Fibroblast of peridontal ligament (primary cell): Measurements from ENCODE around the gene SMYD3.
A peak's percentile ranks its signal among the peaks of the same experiment; 100 is the strongest.

Experiments used
- DNase-seq: peaks from one replicate; pipeline ENCODE4 v3.0.0-alpha.2; 2010; ENCODE audit errors: extremely low read depth

Gene SMYD3

DNA sequence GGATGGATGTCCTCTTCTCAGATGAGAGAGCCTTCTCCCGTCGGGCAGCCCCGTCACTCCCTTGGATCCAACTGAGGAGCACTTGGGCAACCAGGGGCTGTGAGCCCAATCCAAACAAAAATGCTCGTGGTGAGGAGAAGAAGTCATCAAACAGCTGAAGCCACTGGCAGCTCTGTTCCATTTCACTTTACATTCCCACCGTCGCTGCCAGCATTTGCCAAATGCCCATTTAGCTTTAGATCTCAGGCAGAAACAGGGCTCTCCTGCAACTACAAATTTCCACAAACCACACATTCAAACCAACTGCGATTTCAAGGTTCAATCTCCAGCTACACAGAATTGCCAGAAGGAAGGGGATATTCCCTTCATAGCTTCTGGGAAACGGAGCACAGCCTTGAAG is 634.6 kb downstream of the SMYD3 start:
- peak; percentile 56 for DNase-seq

DNA sequence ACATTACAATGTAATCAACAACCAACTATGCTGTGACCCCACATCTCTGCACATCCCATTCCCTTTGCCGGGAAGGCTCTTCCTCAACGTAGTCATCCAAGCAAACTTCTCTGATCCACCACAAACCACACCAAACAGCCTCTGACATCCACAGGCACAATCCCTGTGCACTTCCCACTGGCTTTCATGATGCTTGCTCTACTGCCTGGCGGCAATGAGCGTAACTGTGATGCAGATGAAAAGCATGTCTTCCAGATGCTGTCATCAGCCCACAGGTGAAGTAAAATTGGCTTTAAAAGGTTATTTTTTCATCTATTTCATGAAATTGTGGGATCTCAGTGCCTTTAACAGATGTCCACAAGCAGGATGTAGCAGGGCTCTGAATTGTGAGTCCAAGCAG is 635.2 kb downstream of the SMYD3 start:
- DNase-seq: peak; percentile 98

DNA sequence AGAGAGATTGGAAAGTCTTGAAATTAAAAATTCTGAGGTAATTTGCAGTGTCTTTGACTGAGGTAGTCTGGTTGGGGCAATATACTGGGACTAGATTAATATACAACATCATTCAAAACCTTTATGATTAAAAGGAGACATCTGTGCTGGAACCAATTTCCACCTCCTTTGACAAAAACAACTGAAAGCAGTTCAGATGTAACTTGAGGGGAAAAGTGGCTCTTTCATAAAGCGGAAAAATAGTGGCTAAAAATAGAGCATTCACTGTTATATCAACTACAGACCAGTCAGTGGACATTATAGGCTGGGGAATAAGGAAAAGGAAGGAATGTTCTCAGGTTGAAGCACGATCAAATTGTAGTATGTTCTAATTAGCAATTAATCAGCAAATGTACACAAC is 635.9 kb downstream of the SMYD3 start:
- DNase-seq: no peak

DNA sequence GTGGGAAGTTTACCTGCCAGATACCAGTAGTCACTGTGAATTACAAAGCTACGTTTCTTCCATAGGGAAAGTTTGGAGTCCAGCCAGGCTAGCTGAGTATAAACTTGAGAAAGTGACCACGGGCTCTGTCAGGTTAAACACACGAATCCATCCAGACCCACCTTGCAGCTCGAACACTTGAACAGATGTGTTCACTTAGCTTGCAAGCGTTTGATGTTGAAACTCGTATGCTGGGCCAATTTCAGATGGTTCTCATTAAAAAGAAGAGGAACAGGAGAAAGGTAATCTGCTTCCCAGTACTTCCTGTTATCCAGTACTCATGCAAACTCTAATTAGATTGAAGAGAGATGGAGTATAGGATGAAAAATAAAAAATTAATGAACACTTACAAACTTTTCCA is 636.4 kb downstream of the SMYD3 start:
- DNase-seq: peak; percentile 27

DNA sequence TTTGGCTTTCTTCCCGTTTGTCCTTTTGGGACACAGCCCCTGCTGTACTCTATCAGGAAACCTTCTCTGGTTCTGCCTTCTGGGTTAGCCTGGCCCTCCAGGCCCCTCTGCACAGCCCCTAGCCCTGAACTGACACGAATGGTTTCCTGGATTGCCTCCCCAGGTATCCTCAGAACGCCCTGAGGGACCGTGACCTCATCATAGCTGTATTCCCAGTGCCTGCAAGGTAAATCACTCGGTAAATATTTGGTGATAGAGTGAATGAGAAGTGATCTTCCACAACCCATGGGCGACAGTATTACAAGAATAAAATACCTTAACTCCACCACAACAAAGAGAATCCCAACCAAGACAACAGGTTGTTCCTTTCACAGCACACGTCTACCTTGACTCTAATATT is 637.2 kb downstream of the SMYD3 start:
- DNase-seq: no peak

DNA sequence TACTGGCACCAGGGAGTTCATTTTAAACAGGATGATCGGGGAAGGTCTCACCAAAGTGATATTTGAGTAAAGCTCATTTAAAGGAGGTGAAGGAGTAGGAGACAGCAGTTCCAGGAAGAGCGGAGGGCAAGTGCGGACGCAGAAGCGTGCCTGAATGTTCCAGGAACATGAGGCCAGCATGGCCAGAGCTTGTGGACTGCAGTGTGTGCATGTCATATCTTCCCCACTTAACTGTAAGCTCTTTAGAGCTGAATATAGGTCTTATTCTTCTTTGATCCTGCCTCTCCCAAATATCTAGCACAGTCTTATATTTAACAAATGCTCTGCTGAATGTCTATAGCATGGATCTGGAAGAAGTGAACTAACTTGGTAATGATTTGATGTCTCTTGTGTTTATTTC is 639.3 kb downstream of the SMYD3 start:
- DNase-seq: no peak

DNA sequence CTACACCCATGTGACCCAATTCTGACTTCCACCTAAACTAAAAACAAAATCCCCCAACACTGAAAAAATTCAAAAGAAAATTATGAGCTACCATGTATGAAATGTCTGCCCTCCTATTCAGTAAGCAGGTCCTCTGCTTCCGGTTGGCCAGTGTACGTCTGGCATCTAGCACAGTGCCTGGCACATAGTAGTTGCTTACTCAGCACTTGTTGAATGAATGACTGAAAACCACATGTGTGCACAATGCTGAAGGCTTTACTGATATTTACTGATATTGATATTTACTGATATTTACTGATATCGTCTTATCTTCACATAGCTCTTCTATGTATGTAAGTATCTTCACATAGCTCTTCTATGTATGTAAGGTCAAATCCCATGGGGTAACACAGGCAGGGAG is 642.2 kb downstream of the SMYD3 start:
- DNase-seq: no peak

DNA sequence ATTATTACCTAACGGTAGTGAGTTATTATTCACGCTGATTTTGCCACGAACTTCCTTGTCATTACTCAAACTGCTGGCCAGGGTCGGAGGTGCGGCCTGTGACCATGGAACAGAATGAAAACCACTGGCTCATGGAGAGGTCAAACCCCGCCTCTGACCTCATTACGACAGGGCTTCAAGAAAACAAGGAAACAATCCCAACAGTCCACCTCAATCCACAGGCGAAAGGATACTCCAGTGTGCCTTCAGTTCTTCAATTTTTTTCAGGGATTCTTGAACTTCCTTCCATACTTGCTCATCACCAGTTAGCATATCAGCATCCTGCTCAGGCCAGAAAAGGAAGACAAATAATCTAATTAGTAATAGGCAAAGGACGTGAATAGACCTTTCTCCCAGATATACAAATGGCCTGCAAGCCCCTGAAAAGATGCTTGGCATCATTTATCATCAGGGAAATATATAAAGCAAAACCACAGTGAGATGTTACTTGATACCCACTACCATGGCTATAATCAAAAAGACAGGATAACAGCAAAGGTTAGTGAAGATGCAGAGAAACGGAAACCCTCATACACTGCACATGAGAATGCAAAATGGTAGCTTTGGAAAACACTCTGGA is 643.4 kb downstream of the SMYD3 start:
- DNase-seq: no peak

DNA sequence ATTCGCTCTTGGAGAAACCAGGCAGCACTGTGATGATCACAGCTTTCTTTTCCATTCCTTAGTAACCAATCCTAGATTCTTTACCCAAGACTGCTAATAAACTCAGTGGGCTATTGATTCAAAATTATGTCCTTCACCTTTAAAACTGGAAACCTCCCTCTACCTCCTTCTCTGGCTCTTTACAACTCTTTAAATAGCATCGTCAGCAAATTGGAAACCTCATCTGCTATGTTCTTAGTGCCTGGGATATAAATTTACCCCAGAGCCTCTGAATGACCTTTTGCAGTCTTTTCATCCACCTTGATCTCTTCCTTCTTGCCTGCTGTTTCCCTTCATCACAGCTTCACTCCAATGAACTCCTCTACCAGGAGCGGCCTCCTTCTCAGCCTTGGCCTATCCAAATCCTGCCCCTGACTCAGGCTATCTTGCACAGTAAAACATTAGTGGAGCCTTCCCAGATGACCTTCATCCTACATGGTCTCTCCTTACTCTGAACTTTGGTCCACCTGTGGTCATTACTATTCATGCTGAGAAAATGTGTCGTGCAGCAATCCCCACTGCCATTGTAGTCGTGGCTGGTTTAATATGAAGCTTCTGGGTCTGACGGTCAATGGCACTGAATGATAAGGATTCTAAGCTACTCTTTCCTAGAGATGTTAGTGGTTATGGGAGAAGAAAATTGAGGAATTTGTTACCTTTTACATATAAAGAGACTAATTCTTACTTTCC is 644.1 kb downstream of the SMYD3 start:
- DNase-seq: no peak

DNA sequence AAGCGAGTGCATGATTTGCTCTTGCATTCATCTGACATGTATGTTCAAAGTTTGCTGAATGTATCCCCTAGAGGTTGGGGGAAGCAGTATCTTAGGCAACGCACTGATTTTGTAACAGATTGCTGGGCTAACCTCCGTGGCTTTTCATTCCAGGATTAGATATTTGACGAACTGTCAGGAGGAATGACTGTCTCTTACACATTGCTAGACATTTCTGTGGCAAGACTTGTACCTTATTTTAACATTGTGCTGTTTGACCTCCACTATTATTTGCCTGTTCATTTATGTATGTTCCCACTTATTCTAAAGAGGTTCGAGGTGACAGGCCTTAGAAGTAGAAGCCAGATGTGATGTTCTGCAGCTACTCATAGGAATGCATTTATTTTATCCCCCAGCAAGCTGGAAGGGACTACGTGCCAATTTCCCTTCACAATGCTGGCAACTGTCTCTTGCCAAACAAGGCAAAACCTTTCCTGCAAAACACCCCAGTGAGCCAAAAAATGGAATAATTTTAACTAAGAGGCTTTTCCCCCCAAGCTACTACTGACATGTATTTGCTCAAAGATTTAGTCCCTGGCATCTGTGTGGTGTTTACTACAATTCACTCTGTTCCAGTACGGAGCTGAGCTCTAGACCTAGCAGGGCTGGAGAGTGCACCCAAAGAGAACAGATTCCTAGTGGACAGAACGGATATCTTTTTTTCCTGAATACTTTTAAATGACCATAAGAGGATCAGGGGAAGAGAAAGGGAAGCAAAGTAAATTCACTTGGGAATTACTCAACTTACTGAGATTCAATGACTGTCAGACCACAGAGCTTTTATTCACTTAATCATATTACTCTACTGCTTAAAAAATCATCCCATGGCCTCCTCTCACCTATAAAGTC is 646.2 kb downstream of the SMYD3 start:
- peak; percentile 98 for DNase-seq

DNA sequence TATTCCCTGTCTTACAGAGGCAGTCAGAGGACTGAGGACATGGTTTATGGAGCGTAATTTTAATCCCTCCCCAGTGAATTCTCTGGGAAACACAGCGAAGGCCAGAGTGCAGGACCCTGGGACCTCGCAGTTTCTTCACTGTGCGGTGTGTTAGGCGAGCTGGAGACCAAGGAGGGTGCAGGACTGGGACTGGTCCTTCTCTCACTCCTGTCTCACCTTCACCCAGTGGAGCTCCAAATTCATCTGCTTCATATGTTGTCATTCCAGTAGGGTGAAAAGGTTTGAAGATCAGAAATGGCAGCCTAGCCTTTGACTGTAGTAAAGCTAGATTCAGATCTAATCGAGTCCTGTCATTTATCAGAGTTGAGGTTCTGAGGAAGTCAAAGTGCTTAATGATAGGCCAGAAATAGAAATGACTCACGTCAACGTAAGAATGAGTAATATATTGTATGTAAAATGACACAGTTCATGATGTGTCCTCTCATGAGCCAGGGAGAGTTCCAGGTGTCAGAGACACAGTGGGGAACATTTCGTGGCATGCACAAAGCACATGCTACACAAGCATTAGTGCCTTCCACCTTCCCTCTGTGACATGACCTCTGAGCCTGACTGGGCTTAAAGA is 647.5 kb downstream of the SMYD3 start:
- DNase-seq: peak; percentile 60

DNA sequence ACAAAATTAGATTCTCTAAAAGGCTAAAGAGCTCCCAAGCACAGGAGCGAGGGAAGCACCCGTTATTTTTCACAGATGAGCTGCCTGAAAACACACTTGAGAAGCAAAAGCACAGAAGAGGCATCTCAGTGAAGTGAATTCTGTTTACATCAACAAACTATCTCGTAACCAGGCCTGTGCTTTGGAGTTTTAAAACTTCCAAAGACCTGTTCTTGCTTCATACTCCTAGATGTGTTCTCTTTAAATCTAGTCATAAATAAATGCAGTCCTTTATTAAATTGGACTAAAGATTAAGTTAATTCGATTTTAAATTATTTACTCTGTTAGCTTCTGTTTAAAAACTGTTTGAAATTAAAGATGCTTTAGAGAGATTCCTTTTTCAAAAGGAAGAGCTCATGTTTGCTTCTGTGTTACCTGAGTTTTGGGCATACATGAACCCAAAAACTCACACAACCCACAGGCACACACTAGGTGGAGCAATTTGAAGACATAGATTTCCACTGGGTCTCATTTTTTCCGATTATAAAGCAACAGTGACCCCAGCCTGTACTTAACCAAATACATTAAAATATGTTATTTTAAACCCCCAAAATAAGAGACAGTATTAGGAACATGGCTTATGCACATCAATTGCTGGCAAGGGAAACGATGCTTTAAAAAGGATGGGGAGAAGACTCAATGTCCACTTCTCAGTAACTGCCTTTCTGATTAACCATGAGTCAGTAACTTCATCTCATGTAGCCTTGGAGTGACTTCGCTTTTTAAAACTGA is 648.2 kb downstream of the SMYD3 start:
- peak; percentile 71 for DNase-seq

DNA sequence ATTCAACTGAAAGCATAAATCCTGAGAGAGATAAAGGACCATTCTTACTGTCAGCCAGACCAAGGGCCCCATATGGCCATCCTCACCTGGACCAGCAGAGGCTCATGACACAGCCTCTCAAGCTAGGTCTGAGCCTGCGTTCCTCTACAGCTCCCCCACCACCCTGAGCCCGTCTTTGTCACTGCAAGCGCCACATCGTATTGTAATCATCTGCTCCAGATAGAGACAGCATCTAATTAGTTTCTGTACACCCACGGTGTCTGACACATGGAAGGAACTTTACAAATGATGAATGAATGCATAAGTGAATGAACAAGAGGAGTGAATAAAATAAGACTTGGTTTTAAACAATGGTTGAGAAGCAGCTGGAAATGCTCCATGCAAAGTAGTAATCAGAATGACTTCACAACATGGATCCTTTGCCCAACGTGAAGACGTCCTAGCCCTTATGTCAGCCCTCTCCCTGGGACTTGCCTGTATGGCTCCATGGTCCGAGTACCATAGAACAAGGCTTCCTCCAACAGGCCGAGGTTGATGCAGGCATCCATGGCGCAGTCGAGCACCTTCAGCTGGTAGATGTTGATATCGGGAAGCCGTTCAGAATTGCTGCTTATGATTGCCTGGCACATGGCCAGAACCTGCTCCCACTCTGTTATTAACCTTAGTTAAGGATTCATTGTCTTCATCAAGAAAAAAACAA is 648.9 kb downstream of the SMYD3 start:
- no peak for DNase-seq

DNA sequence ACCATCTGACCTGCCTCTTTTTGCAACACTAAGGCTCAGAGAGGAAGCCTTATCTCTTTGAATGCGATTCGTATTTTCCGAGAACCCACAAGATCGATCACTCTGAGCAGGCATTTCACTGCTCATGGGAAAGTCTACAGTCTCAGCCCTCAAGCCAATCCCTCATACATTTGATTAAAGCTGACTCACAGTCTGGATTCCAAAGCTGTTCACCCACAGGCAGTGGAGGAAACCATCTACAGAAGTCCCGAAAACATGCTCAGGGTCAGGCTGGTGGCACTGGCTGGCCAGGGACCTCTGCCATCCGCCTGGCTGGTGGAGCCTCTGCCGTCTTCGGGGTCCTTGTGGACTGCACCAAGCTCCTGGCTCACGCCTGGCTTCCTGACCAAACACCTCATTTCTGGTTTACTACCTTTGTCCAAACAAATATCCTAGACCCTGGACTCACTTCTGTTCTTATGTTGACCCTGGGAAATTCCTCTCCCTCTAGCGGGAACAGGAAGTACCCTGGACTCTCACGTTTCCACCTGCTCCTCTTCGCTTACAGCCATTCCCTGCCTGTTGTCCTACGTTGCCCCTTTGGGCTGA is 650.0 kb downstream of the SMYD3 start:
- peak; percentile 88 for DNase-seq

DNA sequence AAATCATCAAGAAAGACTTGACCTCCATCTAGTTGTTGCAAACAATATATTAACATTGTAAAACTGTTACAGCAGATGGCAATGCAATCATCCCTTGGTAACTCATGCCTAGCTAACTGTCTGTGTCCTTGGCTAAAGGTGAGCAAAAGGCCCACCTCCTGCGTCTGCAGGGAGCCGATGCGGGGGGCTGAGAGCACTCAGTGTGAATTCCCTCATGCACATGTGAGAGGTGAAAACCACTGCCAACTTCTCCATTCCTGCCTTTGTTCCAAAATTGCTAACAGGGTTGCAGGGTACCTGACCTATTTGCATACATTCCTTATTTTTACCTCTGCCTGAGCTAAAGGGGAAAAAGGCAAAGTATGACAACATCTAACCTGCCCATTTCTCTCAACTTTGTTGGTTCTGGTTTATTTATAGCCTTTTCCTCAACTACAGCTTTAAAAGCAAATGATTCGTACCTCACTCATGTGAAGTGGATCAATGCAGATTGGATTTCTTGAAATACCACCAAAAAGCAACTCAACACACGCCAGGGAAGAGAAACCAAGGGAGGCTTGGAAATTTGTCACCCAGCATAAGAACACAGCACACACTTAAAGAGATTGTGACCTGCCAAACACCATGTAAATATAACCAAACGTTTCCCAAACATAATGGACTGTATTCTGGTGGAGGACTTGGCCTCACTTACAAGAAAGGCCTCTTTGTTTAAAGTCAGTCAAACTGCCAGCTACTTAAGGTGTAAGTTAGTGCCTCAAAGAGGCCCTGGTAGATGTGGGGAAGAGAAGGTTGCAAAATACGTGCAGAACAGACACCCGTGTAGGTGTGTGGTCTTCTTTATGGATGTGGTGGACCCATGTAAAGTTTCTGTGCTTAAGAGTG is 651.0 kb downstream of the SMYD3 start:
- DNase-seq: peak; percentile 60

DNA sequence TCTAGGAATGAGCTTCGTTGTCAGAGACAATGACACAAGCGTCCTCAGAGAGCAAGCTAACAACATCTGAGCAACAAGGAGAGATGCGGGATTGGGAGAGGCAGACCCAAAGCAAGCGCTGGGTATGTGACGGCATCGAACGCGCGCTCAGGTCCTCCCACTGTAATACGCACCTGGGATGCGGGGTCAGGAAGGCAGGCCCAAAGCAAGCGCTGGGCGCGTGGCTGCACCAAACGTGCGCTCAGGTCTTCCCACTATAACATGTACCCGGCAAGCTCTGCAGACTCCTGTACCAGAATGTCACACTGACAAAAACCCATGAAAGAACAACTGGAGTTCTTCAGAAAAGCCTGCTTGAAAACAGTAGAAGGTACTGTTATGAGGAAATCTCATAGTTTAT is 653.8 kb downstream of the SMYD3 start:
- no peak for DNase-seq

DNA sequence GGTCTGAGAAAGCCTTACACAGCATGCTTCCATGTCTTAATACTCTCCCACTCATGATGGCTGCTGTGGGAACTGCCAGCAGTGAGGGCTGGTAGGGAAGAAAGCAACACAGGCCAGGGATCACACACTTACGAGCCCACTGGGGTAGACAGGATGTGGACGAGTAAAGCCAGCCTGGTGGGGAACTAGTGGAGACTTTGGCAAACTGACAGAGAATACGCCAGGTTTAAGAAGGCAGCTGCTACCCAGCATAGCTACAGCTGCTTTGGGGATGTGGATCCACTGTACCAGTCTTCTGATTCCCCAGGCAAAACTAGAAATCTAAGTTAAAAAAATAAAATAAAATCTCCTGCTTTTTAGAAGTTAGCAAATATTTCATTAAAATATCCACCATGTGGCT is 664.0 kb downstream of the SMYD3 start:
- DNase-seq: no peak

DNA sequence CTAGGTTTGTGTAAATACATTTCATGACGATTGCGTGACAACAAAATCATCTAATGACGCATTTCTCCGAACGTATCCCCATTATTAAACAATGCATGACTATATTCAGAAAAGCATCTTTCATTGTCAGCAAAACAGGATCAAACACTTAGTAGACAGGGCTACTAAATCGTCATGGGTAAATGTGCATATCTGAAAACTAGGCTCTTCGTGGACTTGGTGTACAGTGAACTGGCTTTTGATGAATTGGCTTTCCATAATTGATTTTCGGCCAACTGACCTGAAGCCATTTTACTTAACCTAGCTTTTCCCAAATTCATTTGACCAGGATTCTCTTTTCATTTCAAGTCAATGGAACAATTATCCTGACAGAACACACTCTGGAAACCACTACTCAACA is 665.0 kb downstream of the SMYD3 start:
- DNase-seq: no peak

DNA sequence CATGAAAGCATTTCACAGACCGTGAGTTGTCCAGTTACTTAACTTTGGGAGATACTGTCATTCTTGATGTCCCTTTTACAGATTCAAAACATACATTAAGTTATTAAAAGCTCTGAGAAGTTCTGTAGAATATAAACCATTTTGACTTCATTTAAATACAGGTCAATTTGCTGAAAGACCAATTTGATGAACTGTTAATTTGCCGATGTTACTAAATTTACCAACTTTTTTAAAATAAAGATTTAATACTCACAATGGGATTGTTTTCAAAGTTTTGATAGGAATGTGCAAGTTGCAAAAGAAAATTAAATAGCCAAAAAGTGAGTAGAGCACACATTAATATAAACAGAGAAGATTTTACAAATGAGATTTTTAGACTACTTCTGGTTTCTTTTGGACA is 666.1 kb downstream of the SMYD3 start:
- DNase-seq: no peak

DNA sequence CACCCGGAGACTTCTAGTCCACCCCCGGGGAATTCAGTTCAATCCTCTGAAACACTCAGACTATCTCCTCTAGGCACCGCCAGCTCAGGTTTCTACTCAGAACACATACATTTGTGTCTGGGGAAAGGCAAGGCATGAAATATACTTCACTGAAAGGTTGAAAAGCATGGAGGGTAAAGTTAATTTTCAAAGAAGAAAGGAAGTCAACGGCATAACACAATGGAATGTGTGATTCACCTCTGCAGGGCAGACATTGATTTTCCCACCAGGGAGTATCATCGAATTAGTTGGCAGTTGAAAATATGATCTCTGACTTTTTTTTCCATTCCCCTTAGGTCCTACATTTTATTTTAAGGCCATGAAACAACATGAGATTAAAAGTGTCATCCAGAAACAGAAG is 669.4 kb downstream of the SMYD3 start:
- peak; percentile 41 for DNase-seq
